Measurements from ENCODE around the gene ITGBL1. TPM values are rescaled to one million over a fixed set of nuclear protein-coding genes. Genes with fewer than 3 reads are reported as not detected.

ITGBL1 gene
- total RNA-seq, 3 donors from 2014 or later (not counting 1 experiment from before 2014, with no cell fraction given), result not detected

DNA sequence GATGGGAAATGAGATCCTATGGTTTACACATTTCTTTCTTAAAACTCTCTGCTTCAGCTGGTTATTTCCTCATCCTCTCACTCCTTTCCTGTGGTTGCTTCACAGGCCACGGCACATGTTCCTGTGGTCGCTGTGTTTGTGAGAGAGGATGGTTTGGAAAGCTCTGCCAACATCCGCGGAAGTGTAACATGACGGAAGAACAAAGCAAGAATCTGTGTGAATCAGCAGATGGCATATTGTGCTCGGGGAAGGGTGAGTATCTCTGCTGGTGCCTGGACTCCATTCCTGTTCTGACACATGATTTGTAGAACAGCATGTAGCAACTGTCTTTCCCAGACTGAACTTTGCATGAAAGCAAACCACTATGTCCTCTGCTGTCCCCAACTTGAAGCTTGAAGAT lies 254.2 kb downstream of the ITGBL1 start:
- DNase-seq (peak in 1 of 2 donors; percentile 36), ATAC-seq (peak in 2 of 3 donors; percentile 17 to 41)
- H3K9me3 ChIP-seq (ENCODE audit: control insufficient read depth, insufficient read depth, low read length), result no peaks in the 10 kb centered on the region
- WGBS (ENCODE audit: insufficient coverage), result 3% methylated on average over 6 of the region's 6 CpGs
- H3K27ac ChIP-seq (ENCODE audit: low read length), result no peak overlapping the region
- no peak overlapping the region for H3K4me3 ChIP-seq (ENCODE audit: low read length)
- Mint-ChIP-seq H3K4me1 (peaks cover 10 to 12% of the 10 kb centered on the region in 2 donors), H3K27ac (no peak overlapping the region), H3K9me3 (peaks cover 4 to 5% of the 10 kb centered on the region in 2 donors), H3K4me3 (no peak overlapping the region), H3K36me3 (no peaks in the 10 kb centered on the region), H3K27me3 (ENCODE audit: low read depth in 2 of 2) (no peaks in the 10 kb centered on the region)
- TF ChIP-seq, protein P1, sequence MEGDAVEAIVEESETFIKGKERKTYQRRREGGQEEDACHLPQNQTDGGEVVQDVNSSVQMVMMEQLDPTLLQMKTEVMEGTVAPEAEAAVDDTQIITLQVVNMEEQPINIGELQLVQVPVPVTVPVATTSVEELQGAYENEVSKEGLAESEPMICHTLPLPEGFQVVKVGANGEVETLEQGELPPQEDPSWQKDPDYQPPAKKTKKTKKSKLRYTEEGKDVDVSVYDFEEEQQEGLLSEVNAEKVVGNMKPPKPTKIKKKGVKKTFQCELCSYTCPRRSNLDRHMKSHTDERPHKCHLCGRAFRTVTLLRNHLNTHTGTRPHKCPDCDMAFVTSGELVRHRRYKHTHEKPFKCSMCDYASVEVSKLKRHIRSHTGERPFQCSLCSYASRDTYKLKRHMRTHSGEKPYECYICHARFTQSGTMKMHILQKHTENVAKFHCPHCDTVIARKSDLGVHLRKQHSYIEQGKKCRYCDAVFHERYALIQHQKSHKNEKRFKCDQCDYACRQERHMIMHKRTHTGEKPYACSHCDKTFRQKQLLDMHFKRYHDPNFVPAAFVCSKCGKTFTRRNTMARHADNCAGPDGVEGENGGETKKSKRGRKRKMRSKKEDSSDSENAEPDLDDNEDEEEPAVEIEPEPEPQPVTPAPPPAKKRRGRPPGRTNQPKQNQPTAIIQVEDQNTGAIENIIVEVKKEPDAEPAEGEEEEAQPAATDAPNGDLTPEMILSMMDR (IDR thresholded peaks at IDR 0.05), result no peak
- no peaks in the 10 kb centered on the region for H3K36me3 ChIP-seq (ENCODE audit: control insufficient read depth, insufficient read depth, low read length)
- no peaks in the 10 kb centered on the region for H3K27me3 ChIP-seq (ENCODE audit: control insufficient read depth, insufficient read depth, low read length)
- peaks cover 3% of the 10 kb centered on the region for H3K4me1 ChIP-seq (ENCODE audit: control insufficient read depth, insufficient read depth, low read length)
- intact Hi-C loops (cut with micrococcal nuclease), result no loop called here

DNA sequence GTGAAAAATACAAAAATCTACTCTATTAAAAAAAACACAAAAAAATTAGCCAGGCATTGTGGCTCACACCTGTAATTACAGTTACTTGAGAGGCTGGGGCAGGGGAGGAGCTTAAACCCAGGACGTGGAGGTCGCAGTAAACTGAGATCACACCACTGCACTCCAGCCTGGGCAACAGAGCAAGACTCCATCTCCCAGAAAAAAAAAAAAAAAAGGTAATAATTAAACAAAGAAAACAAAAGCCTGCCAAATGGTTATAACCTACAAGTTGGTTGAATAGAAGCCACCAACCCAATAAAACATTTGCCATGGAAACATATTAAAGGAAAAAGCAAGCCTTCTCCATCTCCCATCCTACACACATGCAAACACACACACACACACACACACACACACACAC lies 255.2 kb downstream of the ITGBL1 start:
- DNase-seq, result no peak
- H3K27me3 ChIP-seq (ENCODE audit: control insufficient read depth, insufficient read depth, low read length), result no peaks in the 10 kb centered on the region
- H3K27ac Mint-ChIP-seq, result no peak overlapping the region
- H3K36me3 Mint-ChIP-seq, result no peaks in the 10 kb centered on the region
- no peak overlapping the region for H3K27ac ChIP-seq (ENCODE audit: low read length)
- WGBS (ENCODE audit: insufficient coverage), result 83% methylated on average over 2 of the region's 2 CpGs
- intact Hi-C loops (cut with micrococcal nuclease), result no loop called here
- H3K36me3 ChIP-seq (ENCODE audit: control insufficient read depth, insufficient read depth, low read length), result no peaks in the 10 kb centered on the region
- H3K4me3 ChIP-seq (ENCODE audit: low read length), result no peak overlapping the region
- no peak for ATAC-seq
- no peaks in the 10 kb centered on the region for H3K27me3 Mint-ChIP-seq (ENCODE audit: low read depth in 2 of 2)
- peaks cover 3 to 5% of the 10 kb centered on the region in 2 donors for H3K9me3 Mint-ChIP-seq
- H3K4me1 Mint-ChIP-seq, result peaks cover 10 to 12% of the 10 kb centered on the region in 2 donors
- H3K4me1 ChIP-seq (ENCODE audit: control insufficient read depth, insufficient read depth, low read length), result peaks cover 3% of the 10 kb centered on the region
- H3K9me3 ChIP-seq (ENCODE audit: control insufficient read depth, insufficient read depth, low read length), result no peaks in the 10 kb centered on the region
- no peak overlapping the region for H3K4me3 Mint-ChIP-seq
- TF ChIP-seq, protein P1 (IDR thresholded peaks at IDR 0.05), result no peak

DNA sequence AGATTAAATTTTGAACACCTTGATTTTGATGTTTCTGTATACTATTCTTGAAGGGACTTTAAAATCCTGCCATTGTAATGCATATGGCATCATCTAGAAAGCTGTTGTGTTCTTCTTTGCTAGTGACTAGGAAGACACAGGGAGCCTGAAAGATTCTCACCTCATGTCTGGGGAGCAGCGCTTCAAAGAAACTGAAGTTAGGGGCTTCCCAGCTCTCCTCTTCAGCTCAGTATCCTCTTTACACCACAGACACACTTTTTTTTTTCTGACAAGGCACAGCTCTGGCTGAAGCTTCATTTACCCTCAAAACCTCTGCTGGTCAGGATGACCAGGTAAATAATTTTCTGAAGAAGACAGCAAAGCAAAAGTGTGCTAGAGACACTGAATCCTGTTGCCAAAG lies 255.6 kb downstream of the ITGBL1 start:
- H3K36me3 Mint-ChIP-seq, result no peaks in the 10 kb centered on the region
- H3K27me3 ChIP-seq (ENCODE audit: control insufficient read depth, insufficient read depth, low read length), result no peaks in the 10 kb centered on the region
- no peak overlapping the region for H3K4me3 ChIP-seq (ENCODE audit: low read length)
- DNase-seq (no peak), ATAC-seq (no peak)
- no peak overlapping the region for H3K4me3 Mint-ChIP-seq
- peaks cover 3% of the 10 kb centered on the region for H3K4me1 ChIP-seq (ENCODE audit: control insufficient read depth, insufficient read depth, low read length)
- peaks cover 3 to 4% of the 10 kb centered on the region in 2 donors for H3K9me3 Mint-ChIP-seq
- H3K27me3 Mint-ChIP-seq (ENCODE audit: low read depth in 2 of 2), result no peaks in the 10 kb centered on the region
- H3K36me3 ChIP-seq (ENCODE audit: control insufficient read depth, insufficient read depth, low read length), result no peaks in the 10 kb centered on the region
- TF ChIP-seq, protein P1 (IDR thresholded peaks at IDR 0.05), result no peak
- WGBS (ENCODE audit: insufficient coverage), result 72% methylated on average over 1 of the region's 1 CpG
- H3K4me1 Mint-ChIP-seq, result peaks cover 10 to 12% of the 10 kb centered on the region in 2 donors
- no peak overlapping the region for H3K27ac ChIP-seq (ENCODE audit: low read length)
- H3K27ac Mint-ChIP-seq, result no peak overlapping the region
- H3K9me3 ChIP-seq (ENCODE audit: control insufficient read depth, insufficient read depth, low read length), result no peaks in the 10 kb centered on the region
- intact Hi-C loops (cut with micrococcal nuclease), result no loop called here

DNA sequence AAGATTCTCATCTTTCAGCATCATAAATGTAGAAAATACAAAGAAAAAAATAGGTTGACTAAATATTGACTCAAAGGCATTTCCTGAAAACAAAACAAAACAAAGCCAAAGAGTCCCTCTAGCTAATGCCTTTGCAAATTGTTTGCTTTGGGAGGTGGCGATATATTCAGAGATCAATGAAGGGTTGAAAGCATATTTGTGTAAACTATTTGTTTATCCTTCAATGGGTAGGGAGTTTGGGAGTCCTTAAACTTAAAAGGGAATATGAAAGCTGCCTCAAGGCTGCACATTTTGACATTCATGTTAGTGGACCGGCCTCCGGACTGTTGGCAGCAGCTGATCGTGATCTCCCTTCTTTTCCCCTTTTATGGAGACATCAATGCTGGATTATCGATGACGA lies 257.5 kb downstream of the ITGBL1 start:
- Histone ChIP-seq H3K4me3 (ENCODE audit: low read length) (no peak overlapping the region), H3K27ac (ENCODE audit: low read length) (no peak overlapping the region), H3K9me3 (ENCODE audit: control insufficient read depth, insufficient read depth, low read length) (no peaks in the 10 kb centered on the region), H3K27me3 (ENCODE audit: control insufficient read depth, insufficient read depth, low read length) (no peaks in the 10 kb centered on the region), H3K36me3 (ENCODE audit: control insufficient read depth, insufficient read depth, low read length) (no peaks in the 10 kb centered on the region), H3K4me1 (ENCODE audit: control insufficient read depth, insufficient read depth, low read length) (peaks cover 3% of the 10 kb centered on the region)
- TF ChIP-seq, protein P1 (IDR thresholded peaks at IDR 0.05), result no peak
- H3K27me3 Mint-ChIP-seq (ENCODE audit: low read depth in 2 of 2), result no peaks in the 10 kb centered on the region
- H3K4me1 Mint-ChIP-seq, result peaks cover 10 to 12% of the 10 kb centered on the region in 2 donors
- DNase-seq (no peak), ATAC-seq (no peak)
- no peak overlapping the region for H3K4me3 Mint-ChIP-seq
- 91% methylated on average over 6 of the region's 6 CpGs for WGBS (ENCODE audit: insufficient coverage)
- no peaks in the 10 kb centered on the region for H3K36me3 Mint-ChIP-seq
- H3K27ac Mint-ChIP-seq, result no peak overlapping the region
- H3K9me3 Mint-ChIP-seq, result no peaks in the 10 kb centered on the region
- intact Hi-C loops (cut with micrococcal nuclease), result no loop called here
